C4-2B (cell line): Measurements from ENCODE around the gene DNAJC7.

Experiments
- ZFX ChIP-seq: fragments of 450-650 bp; IDR thresholded peaks from 2 replicates; pipeline ENCODE4 v1.6.1; 2017
- TF ChIP-seq, protein P1 (sequence below): fragments of 450-650 bp; conservative IDR thresholded peaks from 2 replicates; pipeline ENCODE4 v1.5.1; 2017; ENCODE audit warnings: mild to moderate bottlenecking

DNA sequence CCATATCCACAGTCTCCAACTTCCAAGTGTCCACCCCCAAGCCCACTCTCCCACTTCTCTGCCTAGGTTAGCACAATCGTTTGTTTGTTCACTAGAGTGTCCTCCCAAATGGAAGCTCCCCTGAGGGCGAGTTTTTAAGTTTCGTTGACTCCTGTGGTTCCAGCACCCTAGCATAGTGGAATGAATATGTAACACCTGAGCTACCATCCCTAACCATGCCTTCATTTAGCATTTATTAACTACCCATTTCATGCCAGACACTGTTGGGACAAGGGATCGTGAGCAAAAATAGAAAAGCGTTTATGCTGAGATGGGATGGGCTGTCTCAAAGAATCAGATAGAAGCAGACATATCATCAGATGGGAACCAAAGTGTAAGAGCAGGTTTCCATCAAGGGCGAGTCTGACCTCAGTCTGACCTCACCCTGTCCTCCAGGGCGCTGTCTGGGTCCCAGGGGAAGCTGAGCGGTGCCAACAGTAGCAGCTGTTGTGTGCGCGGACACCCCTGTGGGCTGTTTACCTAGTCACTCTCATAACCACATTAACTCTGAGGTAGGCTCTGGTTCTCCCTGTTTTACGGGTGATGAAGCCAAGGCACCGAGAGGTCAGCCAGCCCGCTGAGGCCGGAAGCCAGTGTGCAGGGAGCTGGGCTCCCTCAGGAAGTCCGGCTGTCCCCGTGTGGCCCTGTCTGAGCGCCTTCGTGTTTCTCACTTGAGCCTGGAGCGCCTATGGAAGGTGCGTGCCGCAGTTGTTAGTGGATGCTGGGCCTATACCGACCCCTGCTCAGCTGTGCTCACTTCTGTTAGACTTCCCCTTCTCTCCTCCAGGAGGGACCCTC is 44.5 kb downstream of the DNAJC7 start:
- TF ChIP-seq, protein P1, sequence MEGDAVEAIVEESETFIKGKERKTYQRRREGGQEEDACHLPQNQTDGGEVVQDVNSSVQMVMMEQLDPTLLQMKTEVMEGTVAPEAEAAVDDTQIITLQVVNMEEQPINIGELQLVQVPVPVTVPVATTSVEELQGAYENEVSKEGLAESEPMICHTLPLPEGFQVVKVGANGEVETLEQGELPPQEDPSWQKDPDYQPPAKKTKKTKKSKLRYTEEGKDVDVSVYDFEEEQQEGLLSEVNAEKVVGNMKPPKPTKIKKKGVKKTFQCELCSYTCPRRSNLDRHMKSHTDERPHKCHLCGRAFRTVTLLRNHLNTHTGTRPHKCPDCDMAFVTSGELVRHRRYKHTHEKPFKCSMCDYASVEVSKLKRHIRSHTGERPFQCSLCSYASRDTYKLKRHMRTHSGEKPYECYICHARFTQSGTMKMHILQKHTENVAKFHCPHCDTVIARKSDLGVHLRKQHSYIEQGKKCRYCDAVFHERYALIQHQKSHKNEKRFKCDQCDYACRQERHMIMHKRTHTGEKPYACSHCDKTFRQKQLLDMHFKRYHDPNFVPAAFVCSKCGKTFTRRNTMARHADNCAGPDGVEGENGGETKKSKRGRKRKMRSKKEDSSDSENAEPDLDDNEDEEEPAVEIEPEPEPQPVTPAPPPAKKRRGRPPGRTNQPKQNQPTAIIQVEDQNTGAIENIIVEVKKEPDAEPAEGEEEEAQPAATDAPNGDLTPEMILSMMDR, result no peak
- no peak for TF ChIP-seq ZFX
